HG02870 (cell line): Measurements from ENCODE around the gene RBPJ.
A peak's percentile ranks its signal among the peaks of the same experiment; 100 is the strongest.
"Not testable (repeated sequence)": the region's sequence is repeated elsewhere in the genome, so short reads cannot be mapped to it uniquely, and the experiment has no call there.

Experiments
- ATAC-seq: cut with Tn5 transposase; IDR thresholded peaks from one replicate; pipeline ENCODE4 v1.9.1; 2021; ENCODE audit warnings: mild to moderate bottlenecking, moderate library complexity; ENCODE audit not compliant: unreplicated experiment

RBPJ gene

DNA sequence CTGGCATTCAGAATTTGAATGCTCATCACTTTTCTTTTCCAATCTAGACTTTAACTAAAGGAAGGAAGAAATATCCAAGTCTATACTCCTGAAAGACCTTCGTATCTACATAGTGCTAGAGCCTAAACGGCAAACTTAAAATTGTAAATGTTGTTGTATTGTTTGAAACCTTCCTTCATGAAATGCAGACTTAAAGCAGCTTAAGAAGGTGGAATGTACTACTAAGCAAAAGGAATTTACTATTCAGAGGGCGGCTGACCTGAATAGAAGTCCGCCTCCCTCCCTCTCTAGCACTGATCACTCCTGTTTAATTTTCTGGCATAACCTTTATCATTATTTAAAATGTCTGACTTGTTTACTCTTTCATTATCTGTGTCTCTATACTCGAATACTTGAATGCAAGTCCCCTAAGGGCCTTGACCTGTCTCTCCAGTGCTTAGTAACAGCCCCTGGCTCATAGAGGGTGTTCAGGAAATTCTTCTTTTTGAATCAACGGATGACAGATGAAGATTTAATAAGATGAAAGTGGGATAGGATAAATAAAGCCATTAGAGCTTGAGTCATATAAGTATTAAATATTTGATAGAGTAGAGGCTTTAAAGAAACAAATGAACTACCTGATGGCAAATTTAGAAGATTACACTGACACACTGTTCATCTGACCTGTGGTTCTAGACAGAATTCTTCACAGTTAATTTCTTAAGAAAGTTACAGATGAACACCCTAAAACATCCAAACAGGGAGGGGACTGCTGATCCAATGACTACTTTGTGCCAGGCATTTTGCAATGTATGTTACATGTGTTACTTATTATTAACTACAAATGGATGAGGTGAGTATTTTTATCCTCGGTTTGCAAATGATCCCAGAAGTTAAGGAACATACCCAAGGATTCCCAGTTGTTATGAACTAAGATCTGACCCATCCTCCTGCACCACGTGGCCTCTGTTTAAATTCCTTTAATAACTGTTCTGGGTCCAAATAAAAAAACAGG is 20.2 kb upstream of the RBPJ start:
- ATAC-seq: no peak

DNA sequence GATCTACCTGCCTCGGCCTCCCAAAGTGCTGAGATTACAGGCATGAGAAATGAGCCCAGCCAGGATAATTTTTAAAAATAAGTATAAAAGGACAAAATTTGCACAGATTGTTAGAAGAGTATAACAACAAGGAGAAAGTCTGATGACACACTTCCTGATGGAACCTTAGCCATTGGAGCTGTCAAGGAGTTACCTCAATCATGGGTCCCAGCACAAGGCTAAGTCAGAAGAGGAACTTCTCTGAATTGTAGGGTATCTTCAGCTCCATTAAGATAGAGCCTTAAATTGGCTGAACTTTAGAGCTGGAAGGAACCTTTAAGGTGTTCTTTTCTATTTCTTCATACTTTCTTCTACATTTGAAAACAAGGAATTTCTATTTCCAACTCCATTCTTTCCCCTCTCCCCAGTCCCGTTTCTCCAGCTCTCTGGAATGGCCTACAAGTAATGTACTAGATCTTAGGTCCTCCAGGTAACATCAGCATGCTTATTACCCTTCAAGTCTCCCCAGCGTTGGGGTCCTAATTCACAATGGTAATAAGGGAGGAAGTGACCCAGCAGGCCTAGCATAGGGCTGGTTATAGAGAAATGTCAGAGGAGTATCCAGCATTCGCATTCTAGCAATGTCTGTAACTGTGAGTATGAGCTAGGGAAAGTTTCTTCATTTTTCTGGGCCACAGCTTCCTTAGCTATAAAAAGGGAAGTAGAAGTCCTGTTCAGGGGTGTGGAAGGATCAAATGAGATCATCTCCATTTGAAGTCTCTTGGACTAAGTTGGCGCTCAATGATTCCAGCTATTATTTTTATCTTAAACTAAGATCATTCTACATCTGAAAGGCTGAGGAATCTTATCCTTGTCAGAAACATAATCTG is 18.5 kb upstream of the RBPJ start:
- ATAC-seq: no peak

GRCh38 chr4:26303008-26303407 is 17.8 kb upstream of the RBPJ start:
- ATAC-seq: no peak

DNA sequence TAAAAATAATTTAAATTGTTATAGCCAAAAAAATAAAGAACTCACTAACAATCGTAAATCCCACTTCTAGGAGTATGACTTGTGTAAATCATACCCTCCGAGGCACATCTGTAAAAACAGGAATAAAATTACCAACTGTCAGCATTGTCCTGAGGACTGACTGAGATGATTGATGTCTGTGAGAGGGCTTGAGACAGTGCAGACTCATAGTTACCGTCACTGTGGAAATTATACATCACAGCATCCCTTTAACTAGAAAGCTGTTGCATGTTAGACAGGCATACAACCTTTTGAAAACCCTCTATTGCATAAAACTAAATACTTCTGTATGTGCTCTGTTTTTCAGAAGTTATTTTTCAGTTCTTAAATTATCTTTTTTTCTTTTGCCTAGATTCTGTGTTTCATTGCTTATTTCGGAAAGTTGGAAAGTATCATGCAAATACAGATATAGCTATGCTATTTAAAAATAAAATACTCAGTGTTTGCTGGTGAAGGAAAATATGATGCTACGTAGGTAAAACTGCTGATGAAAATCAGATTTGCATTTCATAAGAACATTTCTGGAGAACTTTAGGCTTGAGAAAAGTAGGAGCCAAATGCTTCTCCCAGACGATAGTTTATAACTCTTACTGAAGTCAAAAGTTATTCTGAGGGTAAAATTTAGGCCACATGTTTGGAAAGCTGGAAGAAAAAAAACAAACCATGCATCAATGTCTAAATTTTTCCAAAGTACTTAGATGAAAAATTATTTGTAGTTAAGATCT is 13.6 kb upstream of the RBPJ start:
- no peak for ATAC-seq

GRCh38 chr4:26308568-26308967 is 12.2 kb upstream of the RBPJ start:
- ATAC-seq: no peak

DNA sequence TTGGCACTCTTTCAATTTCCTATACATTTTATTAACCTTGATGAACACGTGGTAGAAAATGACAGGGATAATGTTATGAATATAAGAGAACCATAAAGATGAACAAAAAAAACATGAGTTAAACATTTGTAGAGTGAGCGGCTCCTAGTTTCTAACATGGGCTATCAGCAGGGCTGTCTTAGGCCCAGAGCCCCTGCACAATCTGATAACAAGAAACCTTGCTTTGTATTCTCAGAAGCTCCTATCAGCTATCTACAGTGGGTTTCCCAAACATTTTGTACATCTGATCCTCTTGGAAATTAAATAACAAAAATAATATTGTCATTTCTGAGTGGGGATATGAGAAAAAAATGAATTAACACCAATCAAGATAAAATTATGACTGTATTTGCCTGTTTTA is 10.6 kb upstream of the RBPJ start:
- no peak for ATAC-seq

GRCh38 chr4:26311633-26312032 is 9.2 kb upstream of the RBPJ start:
- ATAC-seq: no peak

- ATAC-seq: not testable (repeated sequence)
Measured at GRCh38 chr4:26315316-26315932, 5.4 kb upstream of the RBPJ start.

GRCh38 chr4:26317766-26318165 is 3.0 kb upstream of the RBPJ start:
- no peak for ATAC-seq

DNA sequence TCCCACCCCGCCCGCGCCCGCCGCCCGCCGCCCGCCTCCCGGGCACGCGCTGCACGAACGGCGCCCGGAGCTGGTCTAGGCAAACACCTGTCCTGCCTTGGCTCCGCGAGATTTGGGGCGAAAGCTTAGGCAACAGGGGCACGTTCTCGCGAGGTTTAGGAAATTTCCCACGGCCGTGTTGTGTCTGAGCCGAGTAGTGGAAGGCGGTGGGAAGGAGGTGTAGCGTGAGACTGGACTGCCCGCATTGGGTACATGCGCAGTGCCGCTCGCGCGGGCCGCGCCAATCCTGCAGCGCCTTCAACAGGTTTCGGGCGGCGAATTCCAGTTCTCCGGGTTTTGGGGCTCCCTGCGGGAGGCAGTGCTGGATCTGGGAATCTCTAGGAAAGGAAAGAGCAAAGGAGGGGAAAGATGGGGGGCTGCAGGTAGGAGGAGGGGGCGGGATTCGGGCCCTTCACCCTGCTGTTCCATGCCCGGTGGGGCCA is 1.3 kb upstream of the RBPJ start:
- peak; percentile 60 for ATAC-seq

DNA sequence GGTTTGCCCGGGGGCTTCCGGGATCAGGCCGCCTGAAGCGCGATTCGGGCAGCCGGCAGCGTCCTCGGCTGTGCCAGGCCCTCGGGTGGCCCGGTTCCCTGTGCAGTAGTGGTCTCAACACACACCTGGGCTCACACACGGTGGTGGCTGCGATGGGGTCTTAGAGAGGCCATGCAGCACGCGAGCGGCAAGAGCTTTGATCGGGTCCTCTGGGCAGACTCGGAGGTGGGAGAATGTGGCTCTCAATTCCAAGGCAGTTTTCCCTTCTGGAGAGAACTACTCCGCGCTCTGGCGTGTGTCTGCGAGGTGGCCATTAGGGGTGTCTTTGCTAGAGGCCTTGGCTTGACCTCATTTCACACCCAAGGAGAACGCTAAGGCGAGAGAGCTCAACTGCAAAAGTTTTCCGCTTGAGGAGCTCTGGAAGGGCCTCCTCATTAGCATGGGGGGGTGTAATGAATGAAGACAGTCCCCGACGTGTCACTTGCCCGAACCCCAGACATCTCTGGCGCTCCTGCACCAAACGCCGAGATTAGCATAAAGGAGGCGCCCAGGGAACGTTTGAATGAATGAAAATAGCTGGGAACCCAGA is 771 bp upstream of the RBPJ start:
- ATAC-seq: peak; percentile 19

DNA sequence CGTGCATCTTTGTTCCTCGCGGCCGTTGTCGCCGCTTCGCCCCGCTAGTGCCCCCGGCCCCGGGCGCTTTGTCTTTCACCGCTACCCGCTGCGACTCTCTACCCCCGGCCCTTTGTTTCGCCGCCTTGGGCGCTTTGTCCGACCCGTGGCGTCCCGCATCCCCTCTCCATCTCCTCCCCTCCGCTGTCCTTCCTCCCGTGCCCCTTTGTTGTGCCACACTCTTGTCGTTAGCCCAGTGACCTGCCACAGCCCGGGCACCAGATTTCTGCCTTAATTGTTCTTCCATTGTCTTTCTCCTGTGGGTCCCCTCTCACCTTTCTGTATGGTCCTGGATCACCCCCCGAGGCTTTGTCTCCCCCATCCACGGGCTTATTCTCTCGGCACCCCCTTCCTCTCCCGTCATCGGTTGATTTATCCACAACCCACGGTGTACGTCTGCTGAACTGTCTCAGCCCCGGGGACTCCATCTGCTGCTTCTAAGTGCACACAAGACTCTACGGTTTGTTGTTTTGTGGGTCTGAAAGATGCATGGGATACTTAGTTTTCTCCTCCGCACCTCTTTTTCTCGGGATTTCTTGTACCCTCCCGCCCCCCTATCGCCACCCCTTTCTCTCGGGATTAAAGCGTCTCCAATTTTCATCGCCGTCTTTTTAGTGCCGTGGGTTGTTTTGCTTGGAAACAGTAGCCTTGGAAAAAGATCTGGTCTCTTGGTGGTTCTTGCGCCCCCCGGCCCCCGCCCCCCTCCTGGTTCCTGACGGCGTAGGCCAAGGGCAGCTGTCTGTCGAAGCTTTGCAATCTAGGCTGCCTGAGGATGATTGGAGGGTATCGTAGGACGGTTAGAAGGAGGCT is 783 bp downstream of the RBPJ start:
- no peak for ATAC-seq

- no peak for ATAC-seq
Measured at GRCh38 chr4:26322346-26322745, 1.5 kb downstream of the RBPJ start.

DNA sequence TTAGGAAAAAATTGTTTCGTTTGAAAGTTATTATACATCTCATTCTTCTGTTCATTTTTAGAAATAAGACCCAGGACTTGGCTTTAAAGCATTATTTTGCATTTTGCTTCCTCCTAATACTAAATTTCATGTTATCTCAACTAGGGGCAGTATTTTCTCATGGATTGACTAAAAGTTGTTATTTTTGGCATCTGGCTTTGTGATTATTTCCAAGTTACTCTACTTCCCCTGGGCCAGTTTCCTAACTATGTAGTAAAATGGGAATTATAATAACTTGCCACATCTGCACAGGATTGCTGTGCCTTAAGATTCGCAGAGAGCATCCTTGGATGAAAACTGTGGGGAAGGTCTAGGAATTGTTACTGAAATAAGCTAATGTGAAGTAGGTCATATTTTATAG is 3.0 kb downstream of the RBPJ start:
- no peak for ATAC-seq

GRCh38 chr4:26325191-26325590 is 4.4 kb downstream of the RBPJ start:
- ATAC-seq: peak; percentile 28

DNA sequence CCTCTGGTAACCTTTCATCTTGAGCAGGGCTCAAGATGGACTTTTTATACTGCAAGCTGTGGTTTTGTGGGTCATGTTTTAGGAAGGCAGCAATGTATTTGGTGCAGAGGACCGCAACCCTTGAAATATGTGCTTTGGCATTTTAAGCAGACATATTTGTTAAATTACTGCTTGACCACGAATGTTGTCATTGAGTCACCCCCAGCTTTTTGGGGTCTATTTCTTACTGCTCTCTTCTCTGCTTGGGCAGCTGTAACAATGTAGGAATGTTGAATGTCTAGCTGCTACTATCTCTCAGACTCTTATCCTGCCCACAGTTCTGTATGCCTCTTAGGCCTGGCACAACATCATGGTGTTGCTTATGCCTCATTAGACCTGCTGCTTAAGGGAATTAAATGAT is 6.0 kb downstream of the RBPJ start:
- ATAC-seq: no peak

DNA sequence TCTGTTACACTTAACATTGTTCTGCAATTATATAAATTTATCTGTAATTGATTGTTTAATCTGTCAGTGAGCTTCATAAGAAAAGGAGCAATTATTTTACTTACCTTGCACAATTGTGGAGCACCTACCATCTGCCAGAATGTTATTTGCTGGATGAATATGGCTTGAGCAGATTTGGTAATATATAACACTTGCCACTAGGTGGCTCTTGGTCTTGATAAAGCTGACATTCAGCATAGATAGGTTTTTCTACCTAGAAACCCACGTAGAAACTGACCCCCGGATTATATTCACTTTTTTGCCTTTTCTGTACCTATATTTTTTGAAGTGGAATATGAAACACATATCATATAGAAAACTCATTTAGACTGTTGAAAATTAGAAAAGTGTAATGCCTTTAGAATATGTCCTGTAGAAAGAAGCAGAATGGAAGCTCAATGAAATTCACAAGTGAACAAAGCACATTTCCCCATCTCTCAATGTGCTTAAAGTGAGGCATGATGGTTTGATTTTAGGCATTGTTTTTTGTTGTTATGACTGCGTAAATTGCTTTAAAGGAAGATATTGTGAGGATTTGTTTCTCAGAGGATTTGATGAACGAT is 9.5 kb downstream of the RBPJ start:
- peak; percentile 66 for ATAC-seq

GRCh38 chr4:26330946-26331345 is 10.1 kb downstream of the RBPJ start:
- no peak for ATAC-seq
